Heart left ventricle (tissue), 16 donors: ENCODE results near the gene GPRASP2. TPM values are rescaled to one million over a fixed set of nuclear protein-coding genes. Genes with fewer than 3 reads are reported as not detected.
"Not testable (repeated sequence)": the region's sequence is repeated elsewhere in the genome, so short reads cannot be mapped to it uniquely, and the experiment has no call there.

Experiments
- ATAC-seq, 4 donors: fragments of 200-7000 bp; cut with Tn5 transposase; one replicate each; pipeline ENCODE4 v1.9.1; 2020 to 2022; ENCODE audit warnings: moderate library complexity in 4 of 4, mild to moderate bottlenecking in 3 of 4, moderate number of reproducible peaks in 1 of 4
- DNase-seq, 5 donors: peaks; one replicate each; pipeline ENCODE4 v3.0.0-alpha.2; 2020
- H3K27ac ChIP-seq, 12 donors: fragments of 200-600 bp; sonication (generic) in 4 of 12; one replicate each; pipeline versions ENCODE4 v1.5.0 to v1.8.0; 2016 to 2022; ENCODE audit warnings: mild to moderate bottlenecking in 2 of 12
- H3K27me3 ChIP-seq, 9 donors: fragments of 200-600 bp; sonication (generic) in 2 of 9; one replicate each; pipeline versions ENCODE4 v1.5.1 to v1.8.0; 2016 to 2022; ENCODE audit warnings: mild to moderate bottlenecking in 3 of 9
- H3K36me3 ChIP-seq, 9 donors: fragments of 200-600 bp; sonication (generic) in 2 of 9; one replicate each; pipeline versions ENCODE4 v1.5.0 to v1.8.0; 2018 to 2022; ENCODE audit warnings: mild to moderate bottlenecking in 2 of 9
- H3K4me1 ChIP-seq, 12 donors: fragments of 200-600 bp; sonication (generic) in 4 of 12; one replicate each; pipeline versions ENCODE4 v1.5.0 to v1.8.0; 2016 to 2022; ENCODE audit warnings: mild to moderate bottlenecking in 3 of 12
- H3K4me3 ChIP-seq, 12 donors: fragments of 200-600 bp; sonication (generic) in 4 of 12; one replicate each; pipeline versions ENCODE4 v1.5.0 to v1.8.0; 2017 to 2022; ENCODE audit warnings: mild to moderate bottlenecking in 9 of 12, moderate library complexity in 4 of 12
- H3K9me3 ChIP-seq, 12 donors: fragments of 200-600 bp; sonication (generic) in 4 of 12; one replicate each; pipeline versions ENCODE4 v1.5.0 to v1.8.0; 2016 to 2022; ENCODE audit warnings: mild to moderate bottlenecking in 1 of 12
- CTCF ChIP-seq, 12 donors: fragments of 200-600 bp; sonication (generic) in 4 of 12; IDR thresholded peaks; one replicate each; pipeline versions ENCODE4 v1.5.0 to v1.8.0; 2018 to 2022; ENCODE audit warnings: antibody characterized with exemption in 12 of 12, mild to moderate bottlenecking in 5 of 12
- POLR2A ChIP-seq, 2 donors: fragments of 450-650 bp; IDR thresholded peaks; one replicate each; pipeline ENCODE4 v1.6.1; 2017; ENCODE audit warnings: antibody characterized with exemption in 2 of 2, mild to moderate bottlenecking in 2 of 2, moderate library complexity in 2 of 2
- WGBS, 4 donors: extraction: QIAGEN DNeasy Blood & Tissue Kit in 2 of 4; methylation state at CpG; one replicate each; pipeline versions ENCODE4 v1.1.5 to v1.1.7; 2013 to 2018; 5-methylcytosine and 5-hydroxymethylcytosine counted together
- intact Hi-C, 10 donors: fragments of 100-400 bp; cut with DNase I; formaldehyde crosslinking; loops; one replicate each; pipeline versions ENCODE4 v1.11.1 to v1.14.2; 2022
- polyA plus RNA-seq, 2 donors: library from polyadenylated mRNA; stranded (reverse); fragments of 200-250 nt; gene quantifications; one replicate each; pipeline ENCODE4 v1.2.3, GENCODE V29; 2013
- total RNA-seq, 9 donors: library from RNA; depleted of rRNA in 2 of 9; stranded (reverse); fragments of >200 nt in 2 of 9; fragmentation: NEBNext Ultra II Directional in 3 of 9; extraction: Animal tissue kit (Norgen Biotek cat#: 25700) in 3 of 9; gene quantifications; one replicate each; pipeline versions ENCODE4 v1.1.0 to v1.2.4, GENCODE V29; 2016 to 2023
- donor health status: ischemic (EF 13 %, LVEDD 7.1; RV severe dilation, severe dysfunction).
- donor health status: healthy with polysubstance abuse.
- donor health status: DM: no; HTN: yes; CAD: no.
- donor health status: DM: no; HTN: no; CAD: no.
- donor health status: ischemic (EF 25% LVEDD 6.9; RV normal size, moderate dysfunction).
- donor health status: ischemic (EF 25% LVEDD 5.7; RV mildly dilated, moderate dysfunction).
- donor health status: healthy.
- donor health status: DM: yes; HTN: yes; CAD: no.
- donor health status: ischemic (EF 35%, LVEDD 5.7; RV mildly dilated, moderate dysfunction).
- donor health status: nonischemic (EF 11% LVEDD 7.7; RV severe dilation, severe dysfunction).
- donor health status: DM: yes; HTN: yes; CAD: no.
- donor health status: PGD.
- donor health status: ischemic (EF 29% LVEDD 5.4; RV normal size, mild dysfunction).
- donor health status: nonischemic (EF 23%, LVEDD 6.1; RV moderate dilation, normal function).

Gene GPRASP2
- total and polyA plus RNA-seq, 11 donors, result 4.3 to 19.6 (median 11.2) TPM

GRCh38 chrX:102715967-102716366, 3.7 kb downstream of the GPRASP2 start:
- ATAC-seq (no peak), DNase-seq (no peak)
- WGBS, 4 donors, result 82 to 92% (median 91%) methylated on average over 5 of the region's 5 CpGs
- TF ChIP-seq CTCF (IDR thresholded peaks at IDR 0.05), result no peak
- TF ChIP-seq POLR2A (IDR thresholded peaks at IDR 0.05), result no peak
- Histone ChIP-seq H3K9me3 (no peaks in the 10 kb centered on the region), H3K4me1 (peaks cover 0 to 9% (median 0%) of the 10 kb centered on the region in 12 donors), H3K4me3 (no peak overlapping the region), H3K36me3 (peaks cover 0 to 9% (median 0%) of the 10 kb centered on the region in 9 donors), H3K27ac (no peak overlapping the region), H3K27me3 (peaks cover 0 to 17% (median 0%) of the 10 kb centered on the region in 9 donors)
- intact Hi-C loops, result loop anchor here in 5 of 10 donors (10.0 kb wide), 2 partner anchors 61 to 111 kb away; partner anchors contain the start of gene GPRASP1 (in 5 of the 5)

DNA sequence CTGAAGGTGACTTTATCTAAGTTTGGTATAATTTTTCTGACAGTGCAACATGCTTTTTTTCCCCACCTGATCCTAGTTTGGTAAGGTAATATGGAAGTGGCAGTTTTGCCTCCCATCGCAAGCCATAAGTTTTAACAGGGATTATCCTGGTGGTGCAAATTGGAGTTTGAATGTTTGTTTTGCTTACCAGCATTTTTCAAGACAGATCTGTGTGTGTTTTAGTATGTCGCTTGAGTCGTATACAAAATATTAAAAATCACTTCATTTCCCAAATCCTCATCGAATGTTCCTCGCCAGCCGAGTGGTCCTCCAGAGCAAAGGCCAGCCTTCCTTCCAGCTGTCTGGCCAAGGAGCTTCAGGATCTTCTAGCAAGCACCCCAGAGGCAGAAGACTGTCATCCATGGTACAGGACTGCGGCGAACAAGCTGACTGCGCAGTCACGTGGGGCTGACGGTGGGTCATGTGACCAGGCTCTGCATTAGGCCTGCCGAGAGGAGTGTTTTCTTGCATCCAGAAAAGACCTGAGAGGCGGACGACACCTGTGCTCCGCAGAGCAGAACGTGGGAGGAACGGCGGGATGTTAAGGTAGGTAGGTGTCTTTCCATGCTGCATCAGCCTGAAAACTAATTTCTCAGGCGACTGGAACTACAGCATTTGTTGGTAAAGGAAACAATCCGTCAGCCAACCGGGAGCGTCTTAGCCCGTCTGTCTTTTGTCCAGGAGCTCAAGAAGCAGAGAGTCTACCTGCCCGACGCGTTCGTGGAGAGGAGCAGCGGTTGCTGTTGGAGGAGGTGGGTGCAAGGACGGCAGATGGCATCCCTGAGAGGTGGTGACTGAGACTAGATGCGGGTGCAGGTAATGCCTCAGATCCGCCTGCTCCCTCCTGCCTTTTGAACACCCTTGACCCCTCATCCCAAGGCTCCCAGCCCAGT, 8.3 kb downstream of the GPRASP2 start, which contains the start of gene GPRASP3:
Gene GPRASP3, plus strand, starts transcription at position 507 of the 932 bp plus-strand sequence. CDS start 28,253 bp downstream, outside the sequence.
- no peaks in the 10 kb centered on the region for H3K9me3 ChIP-seq
- intact Hi-C loops, result loop anchor here in 1 of 10 donors (10.0 kb wide), 1 partner anchor 114 kb away; no protein-coding TSS in a partner anchor
- peak; percentile 95 to 98 (median 96) for ATAC-seq
- TF ChIP-seq CTCF (IDR thresholded peaks at IDR 0.05), result no peak
- TF ChIP-seq POLR2A (IDR thresholded peaks at IDR 0.05), result no peak
- H3K4me3 ChIP-seq, result peak within 1 kb of the TSS; percentile 18 to 69 (median 53)
- H3K27me3 ChIP-seq, result peaks cover 0 to 3% (median 0%) of the 10 kb centered on the region in 9 donors
- DNase-seq, result peak; percentile 69 to 81 (median 77)
- WGBS, 4 donors, result 5 to 34% (median 18%) methylated on average over 18 to 31 of the region's 31 CpGs
- H3K27ac ChIP-seq, result peak within 1 kb of the TSS in 6 of 12 donors; percentile 18 to 68 (median 34)
- no peaks in the 10 kb centered on the region for H3K36me3 ChIP-seq
- peaks cover 0 to 7% (median 0%) of the 10 kb centered on the region in 12 donors for H3K4me1 ChIP-seq

DNA sequence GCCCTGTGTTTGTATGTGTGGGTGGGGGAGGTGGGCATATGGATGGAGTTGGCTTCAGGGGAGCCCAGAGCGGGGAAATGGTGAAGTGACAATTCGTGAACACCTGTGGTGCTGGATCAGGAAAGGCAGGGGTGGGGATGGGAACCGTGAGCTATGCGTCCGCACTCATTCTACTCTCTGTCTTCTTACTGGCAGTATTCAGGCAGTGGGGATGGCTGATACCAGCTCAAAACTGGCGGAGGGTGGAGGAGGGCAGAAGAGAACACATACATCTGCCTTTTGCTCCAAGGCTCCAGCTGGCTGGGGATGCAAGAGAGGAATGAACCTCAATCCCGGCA, 8.9 kb downstream of the GPRASP2 start:
- H3K27ac ChIP-seq, result not testable (repeated sequence)
- 48 to 64% (median 55%) methylated on average over 7 of the region's 7 CpGs for WGBS, 4 donors

GRCh38 chrX:102723456-102723855, 11.2 kb downstream of the GPRASP2 start:
- DNase-seq (no peak), ATAC-seq (no peak)
- Histone ChIP-seq H3K4me3 (no peak overlapping the region), H3K27ac (no peak overlapping the region), H3K27me3 (peaks cover 0 to 6% (median 0%) of the 10 kb centered on the region in 9 donors), H3K9me3 (no peaks in the 10 kb centered on the region), H3K4me1 (peaks cover 0 to 7% (median 0%) of the 10 kb centered on the region in 12 donors), H3K36me3 (peaks cover 0 to 3% (median 0%) of the 10 kb centered on the region in 9 donors)
- intact Hi-C loops, result loop anchor here in 1 of 10 donors (10.0 kb wide), 1 partner anchor 111 kb away; no protein-coding TSS in a partner anchor
- WGBS, 4 donors, result 60 to 94% (median 74%) methylated on average over 1 of the region's 1 CpG
- TF ChIP-seq CTCF (IDR thresholded peaks at IDR 0.05) (no peak), POLR2A (IDR thresholded peaks at IDR 0.05) (no peak)

More for the DNA sequence above, 8.9 kb downstream of the GPRASP2 start:
- not testable (repeated sequence) for H3K36me3 ChIP-seq, H3K9me3 ChIP-seq, DNase-seq, H3K27me3 ChIP-seq, H3K4me1 ChIP-seq
- intact Hi-C loops, result loop anchor here in 1 of 10 donors (10.0 kb wide), 1 partner anchor 114 kb away; no protein-coding TSS in a partner anchor
- peak overlapping the region in 11 of 12 donors; percentile 18 to 69 (median 54) for H3K4me3 ChIP-seq
- ATAC-seq, result peak in 1 of 4 donors; percentile 21
